ENCODE measurements around the gene SAP25.

The SAP25 gene

DNA sequence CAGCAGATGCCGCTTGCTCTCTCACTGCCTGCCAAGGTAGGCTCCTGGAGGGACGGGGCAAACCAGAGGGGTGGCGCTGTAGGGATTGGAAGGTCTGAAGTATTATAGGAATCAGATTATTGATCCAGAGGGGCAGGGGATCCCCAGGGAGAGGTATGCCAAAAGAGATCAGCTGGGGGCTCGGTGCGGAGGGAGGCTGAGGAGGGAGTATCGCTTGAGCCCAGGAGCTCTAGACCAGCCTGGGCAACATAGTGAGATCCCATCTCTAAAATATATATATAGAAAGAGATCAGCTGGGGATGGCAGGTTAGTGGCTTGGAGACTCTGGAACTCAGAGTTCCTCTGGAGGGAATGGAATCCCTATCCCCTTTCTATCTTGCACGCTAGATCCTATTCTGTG, 21.5 kb upstream of the SAP25 start:
- DNase-seq (ENCODE audit: low spot score): no peak

DNA sequence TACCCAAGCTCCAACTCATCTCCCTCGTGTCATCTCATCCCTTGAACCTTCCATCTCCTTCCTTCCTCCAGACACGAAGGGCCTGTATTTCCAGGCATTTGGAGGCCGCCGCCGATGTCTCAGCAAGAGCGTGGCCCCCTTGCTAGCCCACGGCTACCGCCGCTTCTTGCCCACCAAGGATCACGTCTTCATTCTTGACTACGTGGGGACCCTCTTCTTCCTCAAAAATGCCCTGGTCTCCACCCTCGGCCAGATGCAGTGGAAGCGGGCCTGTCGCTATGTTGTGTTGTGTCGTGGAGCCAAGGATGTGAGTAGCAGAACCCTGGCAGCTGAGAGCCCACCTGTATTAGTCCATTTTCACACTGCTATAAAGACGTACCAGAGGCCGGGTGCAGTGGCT, 17.9 kb upstream of the SAP25 start:
- no peak for DNase-seq (ENCODE audit: low spot score)

DNA sequence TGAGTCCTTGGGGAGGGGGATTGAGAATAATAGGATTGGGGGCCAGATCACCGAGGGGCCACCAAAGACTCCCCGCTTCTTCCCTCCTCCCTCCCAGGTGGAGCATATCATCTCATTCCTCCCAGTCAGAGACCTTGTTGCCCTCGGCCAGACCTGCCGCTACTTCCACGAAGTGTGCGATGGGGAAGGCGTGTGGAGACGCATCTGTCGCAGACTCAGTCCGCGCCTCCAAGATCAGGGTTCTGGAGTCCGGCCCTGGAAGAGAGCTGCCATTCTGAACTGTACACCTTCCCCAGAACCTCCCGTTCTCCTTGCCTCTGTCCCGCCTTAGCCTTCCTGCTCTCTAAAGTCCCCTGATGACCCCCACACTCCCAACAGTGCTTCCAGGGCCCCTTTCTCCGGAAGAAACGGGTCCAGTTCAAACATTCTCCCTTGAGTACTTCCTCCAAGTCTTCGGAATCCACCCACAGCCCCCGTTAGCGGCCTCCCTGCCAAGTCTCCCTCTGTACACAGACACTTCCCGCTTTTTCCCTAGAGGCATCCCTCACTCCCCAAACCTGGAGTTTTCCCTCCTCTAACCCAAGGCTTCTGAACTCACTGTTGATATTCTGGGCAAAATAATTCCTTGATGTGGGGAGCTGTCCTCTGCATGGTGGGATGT, 16.5 kb upstream of the SAP25 start:
- no peak for DNase-seq (ENCODE audit: low spot score)

DNA sequence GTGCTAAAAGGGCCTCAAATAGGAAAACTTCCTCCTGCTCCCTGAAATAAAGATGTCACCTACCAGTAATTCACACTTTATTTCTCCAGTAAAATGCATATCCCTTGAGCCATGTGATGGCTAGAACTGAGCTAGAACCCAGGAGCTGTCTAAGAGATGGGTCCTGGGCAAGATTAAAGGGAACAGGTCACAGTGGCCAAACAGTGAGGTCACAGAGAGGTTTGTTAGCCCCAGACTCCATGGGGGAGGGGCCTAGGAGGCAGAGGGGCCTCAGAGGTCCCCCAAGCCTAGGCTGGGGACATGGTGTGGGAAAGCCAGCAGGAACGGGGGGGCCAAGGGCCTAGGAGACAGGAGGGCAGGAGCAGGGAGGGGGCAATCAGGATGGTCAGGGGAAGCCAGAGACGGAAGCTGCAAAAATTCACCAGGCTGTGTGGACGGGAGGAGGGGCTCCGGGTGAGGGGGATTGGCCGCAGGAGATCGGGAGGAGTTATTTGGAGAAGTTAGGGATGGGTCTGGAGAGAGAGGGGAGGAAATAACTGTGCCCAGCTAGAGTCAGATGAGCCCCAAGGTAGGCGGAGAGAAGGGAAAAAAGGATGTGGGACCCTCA, 15.7 kb upstream of the SAP25 start:
- no peak for DNase-seq (ENCODE audit: low spot score)

DNA sequence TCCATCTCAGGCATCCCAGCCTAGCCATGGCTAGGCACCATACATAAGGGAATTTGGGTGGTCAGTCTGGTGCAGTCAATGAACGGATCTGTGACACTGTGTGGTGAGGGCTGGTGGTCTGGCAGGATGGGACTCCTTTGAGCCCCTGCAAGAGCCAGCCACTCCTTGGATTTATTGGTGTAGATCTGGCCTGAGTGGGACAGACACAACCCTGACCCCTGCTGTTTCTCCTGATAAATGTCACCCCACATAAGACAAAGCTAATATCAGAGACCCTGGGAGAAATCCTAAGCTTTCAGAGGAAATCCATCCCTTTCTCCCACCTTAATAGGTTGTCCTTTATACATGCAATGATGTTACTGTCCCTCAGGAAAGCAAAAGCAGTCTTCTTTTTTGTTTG, 14.7 kb upstream of the SAP25 start:
- DNase-seq (ENCODE audit: low spot score): no peak

DNA sequence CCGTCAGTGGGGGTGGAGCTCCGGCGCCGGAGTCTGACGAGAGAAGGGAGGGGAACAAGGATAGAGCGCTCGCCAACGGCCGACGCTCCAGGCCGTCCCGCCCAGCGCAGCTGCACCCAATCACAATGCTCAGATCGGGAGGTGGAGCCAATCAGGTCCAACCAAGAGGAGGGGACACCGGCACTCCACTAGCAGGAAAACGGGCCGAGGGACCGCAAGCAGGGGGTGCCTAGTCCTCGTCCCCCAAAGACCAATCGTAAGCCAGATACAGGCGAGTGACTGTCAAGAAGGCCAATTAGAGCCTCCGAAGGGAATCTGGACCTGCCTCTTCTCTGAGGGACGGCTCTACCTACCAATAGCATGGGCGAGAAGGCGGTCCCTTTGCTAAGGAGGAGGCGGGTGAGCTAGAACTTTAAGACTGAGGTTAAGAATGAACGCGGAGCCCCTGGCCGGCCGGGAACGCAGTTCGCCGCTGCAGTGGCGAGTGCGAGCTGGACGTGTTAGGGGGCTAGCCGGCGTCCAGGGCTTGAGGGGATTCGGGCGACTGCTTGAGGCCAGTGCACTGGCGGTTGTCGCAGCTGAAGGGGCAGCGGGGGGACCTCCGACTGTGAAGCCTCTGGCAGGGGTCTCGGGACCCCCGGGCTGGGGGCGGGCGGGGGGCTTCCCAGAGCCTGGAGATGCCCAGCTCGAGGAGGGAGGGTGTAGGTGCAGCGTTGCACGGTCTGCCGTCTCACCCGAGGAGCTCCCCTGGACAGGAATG, 12.7 kb upstream of the SAP25 start, which contains the start of gene FBXO24:
Gene FBXO24, plus strand, starts transcription at position 63 of the 760 bp plus-strand sequence. Its CDS starts 298 bp downstream, at position 361.
- DNase-seq (ENCODE audit: low spot score): peak; percentile 100

DNA sequence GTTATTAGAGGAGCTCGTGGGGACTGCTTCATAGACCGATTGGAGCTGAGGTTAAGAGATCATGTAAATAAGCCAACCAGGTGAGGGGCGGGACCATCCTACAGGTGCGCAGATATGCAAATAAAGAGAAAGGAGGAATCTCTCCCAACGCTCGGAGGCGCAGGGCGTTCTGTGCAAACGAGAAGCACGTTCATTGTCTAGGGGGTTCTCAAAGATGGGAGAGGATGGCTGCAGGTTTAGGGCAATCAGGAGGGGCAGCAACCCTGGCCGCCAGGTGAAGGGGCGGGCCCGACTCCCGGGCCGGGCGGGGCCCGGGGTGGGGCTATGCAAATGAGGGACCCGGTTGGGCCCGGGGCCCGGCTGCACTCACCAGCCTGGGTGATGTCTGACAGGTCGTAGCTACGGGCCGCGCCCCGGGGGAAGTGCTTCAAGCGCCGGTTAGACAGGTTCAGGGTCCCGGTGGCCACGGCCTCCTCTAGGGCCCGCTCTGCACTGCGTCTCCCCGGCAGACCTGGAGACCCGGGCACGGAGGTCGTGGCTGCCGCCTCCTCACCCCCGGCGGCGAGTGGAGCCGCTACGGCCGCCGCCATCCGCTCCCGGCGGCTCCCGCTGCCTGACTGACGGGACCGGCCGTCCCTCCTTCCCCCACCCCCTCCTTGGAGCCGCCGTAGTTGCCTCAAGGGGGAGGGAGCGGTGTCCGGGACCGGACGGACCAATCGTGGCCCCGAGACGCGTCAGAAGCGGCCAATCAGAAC, 12.0 kb upstream of the SAP25 start, which contains the start of gene LRCH4:
Gene LRCH4, minus strand, starts transcription at position 619 of the 755 bp plus-strand sequence. Its CDS starts 29 bp downstream, at position 590.
- no peak for DNase-seq (ENCODE audit: low spot score)

DNA sequence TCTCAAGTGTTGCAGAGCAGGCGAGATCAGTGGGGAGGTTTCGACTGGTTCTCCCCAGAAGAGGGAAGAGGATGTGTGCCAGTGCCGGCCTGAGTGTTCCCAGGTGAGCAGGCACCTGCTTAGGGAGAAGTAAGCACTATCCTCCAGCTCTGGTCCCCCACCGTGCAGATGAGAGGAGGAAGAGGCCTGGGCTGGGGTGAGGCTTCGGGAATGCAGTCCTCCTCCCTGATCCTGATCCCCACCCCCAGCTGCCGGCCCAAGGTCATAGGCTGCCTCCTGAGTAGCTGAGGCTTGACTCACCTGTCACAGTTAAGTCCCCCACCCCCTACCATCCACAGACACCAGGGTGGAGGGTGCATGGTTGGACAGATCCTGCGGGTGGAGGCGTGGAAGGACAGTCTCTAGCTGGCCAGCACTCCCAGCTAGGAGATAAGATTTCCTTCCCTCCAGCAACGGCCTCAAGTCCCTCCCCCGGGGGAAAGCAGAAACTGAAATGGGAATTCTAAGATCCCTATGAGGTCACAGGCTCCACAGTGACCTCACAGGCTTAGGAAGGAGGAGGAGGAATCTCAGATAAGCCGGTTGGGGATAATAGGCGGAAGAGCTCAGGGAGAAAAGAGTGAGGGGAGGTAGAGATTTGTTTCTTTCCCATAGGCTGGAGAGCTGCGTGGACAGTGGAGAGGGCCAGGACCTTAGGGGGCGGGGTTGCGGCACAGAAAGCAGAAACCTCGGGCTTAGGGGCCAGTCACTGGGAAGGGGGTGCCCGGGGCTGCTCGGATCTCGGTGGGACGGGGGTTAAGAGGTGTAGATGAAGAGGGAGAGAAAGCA, 11.2 kb upstream of the SAP25 start:
- no peak for DNase-seq (ENCODE audit: low spot score)

DNA sequence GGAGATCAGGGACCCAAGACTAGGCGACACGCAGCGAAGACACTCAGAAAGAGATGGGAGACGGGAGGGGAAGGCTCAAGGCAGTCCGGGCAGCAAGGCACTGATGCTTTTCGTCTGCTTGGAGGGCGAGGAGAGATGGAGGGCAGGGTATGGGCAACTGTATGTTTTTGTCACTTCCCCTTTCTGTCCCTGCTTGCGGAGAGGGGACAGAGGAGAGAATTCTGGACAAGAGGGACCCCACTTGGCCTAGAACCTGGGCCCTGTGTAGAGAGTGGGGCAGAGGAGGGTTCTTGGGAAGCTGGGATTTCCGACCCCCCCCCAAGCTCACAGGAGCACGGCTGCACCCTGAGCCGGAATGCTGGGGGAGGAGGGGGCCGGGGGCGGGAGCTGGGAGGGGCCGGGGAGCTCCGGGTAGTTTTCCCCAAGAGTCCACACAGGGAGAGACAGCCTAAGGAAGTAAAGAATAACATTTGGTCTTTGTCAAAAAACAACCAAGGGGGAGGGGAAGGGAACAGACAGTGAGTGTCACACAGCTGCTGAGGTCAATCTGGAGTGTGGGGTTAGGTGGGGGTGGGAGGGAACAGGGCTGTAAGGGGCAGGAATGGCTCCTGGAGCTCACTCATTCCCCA, 10.5 kb upstream of the SAP25 start:
- no peak for DNase-seq (ENCODE audit: low spot score)

DNA sequence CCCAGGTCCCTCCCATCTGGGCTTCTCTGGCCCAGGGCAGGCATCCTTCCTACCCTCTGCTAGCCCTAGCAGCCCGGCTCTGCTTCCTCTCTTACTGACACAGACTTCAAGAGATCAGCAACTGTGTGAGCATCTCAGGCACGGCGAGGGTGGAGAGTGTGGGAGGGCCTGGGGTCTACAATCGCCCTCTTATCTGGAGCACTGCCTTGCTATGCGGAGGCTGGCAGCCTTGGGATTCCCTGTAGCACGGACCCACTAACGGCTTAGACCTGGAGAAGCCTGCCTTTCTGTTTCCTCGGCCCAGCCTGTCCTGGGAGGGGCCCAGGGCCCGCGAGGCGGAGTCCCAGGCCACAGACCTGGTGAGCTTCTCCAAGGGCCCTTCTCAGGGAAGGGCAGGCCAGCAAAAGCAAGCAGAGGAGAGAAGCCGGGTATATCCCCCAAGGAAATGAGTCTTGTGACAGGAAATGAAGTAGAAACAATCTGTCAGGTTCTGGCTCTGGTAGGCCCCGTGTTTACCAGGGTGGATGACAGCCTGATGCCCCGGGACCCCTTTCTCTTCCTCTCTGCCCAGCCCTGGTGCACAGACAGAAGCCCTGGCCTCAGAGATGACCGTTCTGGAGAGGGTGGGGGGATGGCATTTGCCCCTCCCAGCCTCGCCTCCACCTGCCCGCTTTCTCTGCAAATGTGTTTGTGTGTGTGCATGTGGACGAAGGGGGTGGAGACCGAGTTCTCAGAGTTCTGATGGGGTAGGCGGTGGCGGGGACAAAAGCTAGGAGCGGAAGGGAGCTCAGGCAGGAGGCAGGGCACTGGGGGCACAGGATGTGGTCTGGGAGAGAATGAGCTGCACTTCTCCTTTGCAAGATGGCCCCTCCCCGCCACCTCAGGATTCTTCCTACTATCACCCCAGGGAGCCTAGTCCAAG, 9.7 kb upstream of the SAP25 start:
- peak; percentile 81 for DNase-seq (ENCODE audit: low spot score)

DNA sequence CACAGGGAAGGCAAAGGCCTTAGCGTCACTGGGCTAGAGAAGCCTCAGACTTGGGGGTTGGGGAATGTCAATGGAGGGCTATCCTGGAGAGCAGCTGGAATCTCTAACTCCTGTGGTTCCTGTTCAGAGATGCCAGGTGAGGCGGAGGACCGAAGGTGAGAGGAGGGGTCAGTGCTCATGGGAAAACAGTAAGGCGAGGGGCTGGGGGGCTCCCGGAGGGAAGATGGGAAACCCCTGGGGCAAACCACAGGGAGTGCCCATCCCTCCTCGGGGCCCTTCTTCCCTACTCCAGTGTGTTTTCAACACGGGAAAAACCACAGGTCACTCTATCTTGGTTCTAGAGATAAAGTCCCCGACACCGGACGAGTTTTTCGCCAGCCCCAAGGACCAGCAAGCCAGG, 8.9 kb upstream of the SAP25 start:
- no peak for DNase-seq (ENCODE audit: low spot score)

DNA sequence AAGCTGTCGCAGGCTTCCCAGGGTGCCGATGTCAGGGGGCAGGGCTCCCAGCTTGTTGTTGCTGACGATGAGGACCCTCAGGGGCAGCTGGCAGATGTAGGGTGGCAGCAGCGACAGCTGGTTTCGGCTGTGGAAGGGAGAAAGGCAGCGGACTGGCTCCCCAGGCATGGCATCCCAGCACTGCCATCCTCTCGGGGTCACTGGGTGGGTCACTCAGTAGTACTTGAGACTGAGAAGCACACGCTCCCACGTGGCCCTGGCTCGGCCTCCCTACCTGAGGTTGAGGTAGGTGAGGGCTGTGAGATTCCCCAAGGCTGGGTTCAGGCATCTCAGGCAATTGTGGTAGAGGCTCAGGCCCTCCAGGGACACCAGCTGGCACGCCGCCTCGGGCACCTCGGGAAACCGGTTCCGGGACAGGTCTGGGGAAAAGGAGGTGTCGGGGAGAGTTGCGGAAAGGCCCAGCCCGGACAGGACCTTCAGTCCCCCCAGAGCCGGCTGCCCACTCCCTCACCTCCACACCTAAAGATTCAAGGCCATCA, 8.4 kb upstream of the SAP25 start:
- no peak for DNase-seq (ENCODE audit: low spot score)

DNA sequence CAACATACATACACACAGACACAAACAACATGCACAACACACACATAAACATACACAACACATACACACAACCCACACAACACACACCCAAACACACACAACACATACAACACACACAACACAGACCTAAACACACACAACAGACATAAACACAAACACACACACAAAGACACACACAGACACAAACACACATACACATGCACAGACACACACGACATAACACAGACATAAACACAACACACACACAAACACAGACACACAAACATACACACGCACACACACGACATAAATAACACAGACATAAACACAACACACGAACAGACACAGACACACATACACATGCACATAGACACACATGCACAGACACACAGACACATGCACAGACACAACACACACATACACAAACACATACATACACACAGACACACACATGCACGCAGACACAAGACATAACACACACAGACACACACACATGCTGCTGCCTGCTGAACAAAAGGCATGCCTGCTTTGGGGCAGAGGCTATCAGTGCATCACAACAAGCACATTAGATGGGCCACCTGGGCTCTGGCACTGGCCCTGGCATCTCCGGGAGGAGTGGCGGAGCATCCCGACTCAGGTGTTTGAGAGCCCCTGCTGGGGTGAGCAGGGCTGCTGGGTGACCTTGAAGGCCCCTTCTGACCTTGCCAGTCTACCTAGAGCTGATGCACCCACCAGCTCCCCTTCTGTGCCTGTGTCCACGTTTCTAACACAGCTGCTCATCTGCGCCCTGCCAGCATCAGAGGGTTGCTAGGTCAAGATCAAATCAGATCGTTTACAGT, 7.0 kb upstream of the SAP25 start:
- DNase-seq (ENCODE audit: low spot score): no peak

DNA sequence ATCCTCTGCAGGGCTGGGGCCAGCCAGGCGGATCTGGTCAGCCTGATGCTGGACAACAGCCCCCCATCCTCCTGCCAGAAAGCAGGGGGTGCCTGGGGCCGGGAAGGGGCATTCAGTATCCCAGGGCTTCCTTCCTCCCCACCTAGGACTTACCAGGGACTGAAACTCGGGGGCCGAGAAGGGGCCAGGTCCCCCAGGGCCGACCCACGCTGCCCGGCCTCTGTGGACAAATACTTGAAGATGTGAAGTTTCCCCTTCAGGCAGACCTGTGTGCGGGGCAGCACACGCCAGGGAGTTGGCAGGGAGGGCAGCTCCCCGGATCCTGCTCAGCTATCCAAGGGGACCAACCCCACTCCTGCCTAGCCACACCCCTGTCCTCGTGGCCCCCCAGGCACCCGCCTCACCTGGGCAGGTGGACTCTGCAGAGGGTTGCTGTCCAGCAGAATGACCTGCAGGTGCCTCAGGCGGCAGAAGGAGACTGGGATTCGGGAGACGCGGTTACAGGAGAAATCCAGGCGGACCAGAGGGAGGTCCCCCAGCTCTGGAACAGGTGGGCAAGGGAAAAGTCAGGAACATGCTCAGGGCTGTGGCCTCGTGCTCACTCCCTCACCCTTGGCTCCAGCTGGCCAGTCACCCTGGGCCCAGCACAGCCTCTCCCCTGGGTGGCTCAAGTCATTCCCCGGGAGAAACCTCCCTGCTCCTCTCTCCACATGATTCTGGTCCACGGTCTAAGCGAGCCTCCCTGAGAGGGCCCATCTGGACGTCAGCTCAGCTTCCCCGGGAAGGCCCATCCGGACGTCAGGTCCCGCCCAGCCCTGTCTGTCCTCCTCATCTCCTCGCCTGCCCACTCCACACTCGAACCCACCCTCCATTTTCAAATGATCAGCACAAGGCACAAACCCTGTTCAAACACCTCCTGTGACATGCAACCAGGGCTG, 4.8 kb upstream of the SAP25 start:
- no peak for DNase-seq (ENCODE audit: low spot score)

DNA sequence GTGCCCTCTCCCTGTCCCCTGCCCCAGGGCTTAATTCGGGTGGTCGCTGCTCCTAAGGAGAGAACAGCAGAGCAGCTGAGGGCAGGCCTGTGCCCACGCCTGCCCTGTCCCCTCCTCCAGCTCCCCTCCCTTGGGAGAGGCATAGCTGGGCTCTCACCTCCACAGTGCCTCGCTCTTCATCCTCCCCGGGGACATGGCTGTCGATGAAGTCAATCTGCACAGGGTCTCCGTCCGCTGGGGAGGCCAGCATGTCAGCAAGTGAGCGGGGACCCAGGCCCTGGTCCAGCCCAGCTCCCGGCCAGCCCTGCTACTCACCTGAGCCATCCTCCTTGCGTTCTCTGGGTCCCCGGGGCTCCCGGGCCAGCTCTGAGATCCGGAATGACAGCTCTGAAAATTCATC, 3.8 kb upstream of the SAP25 start:
- DNase-seq (ENCODE audit: low spot score): no peak

DNA sequence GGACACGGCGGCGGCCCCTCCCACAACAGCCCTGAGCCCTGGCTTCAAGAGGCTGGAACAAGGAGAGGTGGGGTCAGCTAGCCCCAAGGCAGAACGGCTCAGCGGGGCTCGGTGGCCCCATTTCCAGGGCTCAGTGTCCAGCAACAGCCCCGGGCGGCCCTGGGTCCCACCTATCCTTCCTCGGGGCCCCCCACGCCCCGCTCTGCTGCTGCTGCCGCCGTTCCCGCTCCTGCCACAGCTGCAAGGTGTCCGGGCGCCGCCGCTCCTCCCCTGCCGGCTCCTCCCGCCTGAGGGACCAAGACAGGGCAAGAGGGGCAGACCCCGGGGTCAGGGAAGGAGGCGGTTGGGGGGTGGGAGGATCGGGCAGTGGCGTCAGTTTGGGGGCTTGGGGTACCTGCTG, 3.4 kb upstream of the SAP25 start:
- DNase-seq (ENCODE audit: low spot score): no peak

DNA sequence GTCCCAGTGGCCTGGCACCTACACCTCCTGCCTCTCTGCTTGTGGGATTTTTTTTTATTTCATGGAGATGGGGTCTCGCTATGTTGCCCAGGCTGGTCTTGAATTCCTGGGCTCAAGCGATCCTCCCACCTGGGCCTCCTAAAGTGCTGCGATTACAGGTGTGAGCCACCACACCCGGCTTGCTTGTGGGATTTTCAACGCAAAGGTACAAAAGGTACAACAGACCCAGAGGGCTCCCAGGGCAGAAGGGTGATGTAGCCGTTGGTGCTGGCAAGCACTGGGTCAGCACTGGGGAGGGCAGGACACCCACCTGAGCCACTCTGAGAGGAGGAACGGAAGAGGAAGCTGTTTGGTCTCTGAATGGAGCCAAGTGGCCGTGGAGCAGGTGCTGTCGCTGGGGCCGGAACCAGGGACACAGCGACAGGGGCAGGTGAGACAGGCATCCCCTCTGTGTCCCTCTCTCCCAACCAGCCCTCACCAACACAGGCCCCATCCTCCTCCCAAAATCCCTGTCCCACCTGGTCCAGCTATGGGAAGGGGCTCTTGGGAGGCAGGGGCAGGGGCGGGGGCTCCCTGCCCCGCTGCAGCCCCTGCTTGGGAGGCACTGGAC, 2.8 kb upstream of the SAP25 start:
- DNase-seq (ENCODE audit: low spot score): no peak
